ENCODE data around the gene SPRYD7. TPM values are rescaled to one million over a fixed set of nuclear protein-coding genes. Genes with fewer than 3 reads are reported as not detected.

Gene SPRYD7
- total RNA-seq, 2 experiments from 2014 or later: 1.1 to 1.5 TPM

DNA sequence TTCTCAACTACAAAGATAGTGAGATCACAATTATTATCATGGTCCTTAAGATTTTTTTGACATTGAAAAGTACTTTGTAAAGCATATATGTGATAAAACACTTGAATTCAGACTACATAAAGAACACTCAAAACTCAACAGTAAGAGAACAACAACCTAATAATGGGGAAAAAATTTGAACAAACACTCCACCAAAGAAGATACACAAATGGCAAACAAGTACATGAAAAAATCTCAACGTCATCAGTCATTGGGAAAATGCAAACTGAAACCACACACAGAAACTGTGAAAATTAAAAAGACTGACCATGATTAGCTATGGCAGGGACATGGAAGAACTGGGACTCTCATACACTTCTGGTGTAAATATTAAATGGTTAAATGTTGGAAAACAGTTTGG lies 70.9 kb downstream of the SPRYD7 start:
- Mint-ChIP-seq H3K4me1 (ENCODE audit: low read depth) (no peaks in the 10 kb centered on the region), H3K27me3 (no peaks in the 10 kb centered on the region), H3K4me3 (no peak overlapping the region), H3K27ac (no peak overlapping the region), H3K36me3 (ENCODE audit: low read depth) (no peaks in the 10 kb centered on the region), H3K9me3 (no peaks in the 10 kb centered on the region)
- H3K27me3 ChIP-seq (ENCODE audit: control insufficient read depth in 1 of 2, insufficient read depth in 2 of 2, low read length in 2 of 2): no peaks in the 10 kb centered on the region
- ATAC-seq (ENCODE audit: poor library complexity): no peak
- DNase-seq: no peak
- no peaks in the 10 kb centered on the region for H3K9me3 ChIP-seq (ENCODE audit: control insufficient read depth in 1 of 2, insufficient read depth in 1 of 2, low read length in 2 of 2)
- no peaks in the 10 kb centered on the region for H3K36me3 ChIP-seq (ENCODE audit: insufficient read depth, low read length)
- TF ChIP-seq CTCF (IDR thresholded peaks at IDR 0.05): no peak
- ChIA-PET POLR2A (no interaction called here), CTCF (no interaction called here)
- intact Hi-C loops (cut with DNase I, micrococcal nuclease): no loop called here
- H3K4me1 ChIP-seq (ENCODE audit: insufficient read depth, low read length): no peaks in the 10 kb centered on the region
- H3K27ac ChIP-seq (ENCODE audit: low read depth in 1 of 2, low read length in 2 of 2): no peak overlapping the region
- no peak overlapping the region for H3K4me3 ChIP-seq (ENCODE audit: low read length)

- CTCF ChIA-PET: no interaction called here
- no peak overlapping the region for H3K4me3 Mint-ChIP-seq
- H3K36me3 Mint-ChIP-seq (ENCODE audit: low read depth): no peaks in the 10 kb centered on the region
- H3K4me1 Mint-ChIP-seq (ENCODE audit: low read depth): no peaks in the 10 kb centered on the region
- DNase-seq (no peak), ATAC-seq (ENCODE audit: poor library complexity) (no peak)
- Histone ChIP-seq H3K36me3 (ENCODE audit: insufficient read depth, low read length) (no peaks in the 10 kb centered on the region), H3K4me1 (ENCODE audit: insufficient read depth, low read length) (no peaks in the 10 kb centered on the region), H3K4me3 (ENCODE audit: low read length) (no peak overlapping the region), H3K27me3 (ENCODE audit: control insufficient read depth in 1 of 2, insufficient read depth in 2 of 2, low read length in 2 of 2) (peaks cover 0 to under 1% of the 10 kb centered on the region in 2 experiments), H3K27ac (ENCODE audit: low read depth in 1 of 2, low read length in 2 of 2) (no peak overlapping the region), H3K9me3 (ENCODE audit: control insufficient read depth in 1 of 2, insufficient read depth in 1 of 2, low read length in 2 of 2) (no peaks in the 10 kb centered on the region)
- H3K27me3 Mint-ChIP-seq: no peaks in the 10 kb centered on the region
- POLR2A ChIA-PET: no interaction called here
- intact Hi-C loops (cut with DNase I, micrococcal nuclease): no loop called here
- H3K27ac Mint-ChIP-seq: no peak overlapping the region
- TF ChIP-seq CTCF (IDR thresholded peaks at IDR 0.05): no peak
- no peaks in the 10 kb centered on the region for H3K9me3 Mint-ChIP-seq
These were observed 71.6 kb downstream of the SPRYD7 start for GRCh38 chr13:49864509-49864908.

Other genes starting within 250 kb of the SPRYD7 start
- 10 to 100 TPM; 22.3 to 23.2 TPM for gene EBPL, start 244.9 kb downstream of the SPRYD7 start, total RNA-seq
- gene KPNA3, start 143.7 kb downstream of the SPRYD7 start, total RNA-seq: 10 to 100 TPM; 15.7 to 17.3 TPM
- 10 to 100 TPM; 32.5 to 32.9 TPM for gene TRIM13, start 60.7 kb upstream of the SPRYD7 start, total RNA-seq
- gene KCNRG, start 79.1 kb upstream of the SPRYD7 start, total RNA-seq: under 1 TPM; 0.27 to 0.70 TPM

Measured in CD4-positive, alpha-beta T cell (primary cell).